HG03520 (cell line): ENCODE measurements around the gene RGS19.

Experiments used
- ATAC-seq: cut with Tn5 transposase; IDR thresholded peaks from one replicate; pipeline ENCODE4 v1.9.1; 2021; ENCODE audit warnings: mild to moderate bottlenecking, moderate library complexity; ENCODE audit not compliant: unreplicated experiment

RGS19 gene

DNA sequence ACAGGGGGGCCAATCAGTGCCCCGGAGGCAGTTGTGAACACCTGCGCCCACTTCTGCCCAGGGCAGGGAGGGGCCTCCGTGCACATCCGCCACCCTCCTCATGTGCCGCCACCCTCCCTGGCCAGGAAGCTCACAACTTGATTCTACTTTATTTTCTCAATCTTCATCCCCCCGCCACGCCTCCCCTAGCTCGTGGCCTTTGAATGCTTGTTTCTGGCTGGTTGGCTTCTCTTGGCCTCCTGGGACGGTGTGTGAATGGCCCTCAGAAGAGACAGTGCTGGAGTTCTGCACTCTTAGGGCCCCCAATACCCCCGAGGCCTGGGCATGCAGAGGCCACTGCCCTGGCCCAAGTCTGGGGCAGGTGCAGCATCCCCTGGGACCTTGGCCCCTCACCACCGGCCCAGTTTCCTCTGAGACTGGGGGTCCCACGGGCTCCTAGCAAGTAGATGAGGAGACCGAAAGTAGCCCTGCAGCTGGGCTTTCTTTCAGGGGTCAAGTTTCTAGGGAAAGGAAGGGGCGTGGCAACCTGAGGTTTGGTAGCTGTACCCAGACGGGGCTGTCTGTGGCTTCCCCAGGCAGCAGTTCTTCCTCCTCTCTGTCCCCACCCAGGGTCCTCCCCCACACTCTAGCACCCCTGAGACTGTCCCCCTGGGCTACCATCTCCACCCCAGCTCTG lies 1.3 kb downstream of the RGS19 start:
- no peak for ATAC-seq

DNA sequence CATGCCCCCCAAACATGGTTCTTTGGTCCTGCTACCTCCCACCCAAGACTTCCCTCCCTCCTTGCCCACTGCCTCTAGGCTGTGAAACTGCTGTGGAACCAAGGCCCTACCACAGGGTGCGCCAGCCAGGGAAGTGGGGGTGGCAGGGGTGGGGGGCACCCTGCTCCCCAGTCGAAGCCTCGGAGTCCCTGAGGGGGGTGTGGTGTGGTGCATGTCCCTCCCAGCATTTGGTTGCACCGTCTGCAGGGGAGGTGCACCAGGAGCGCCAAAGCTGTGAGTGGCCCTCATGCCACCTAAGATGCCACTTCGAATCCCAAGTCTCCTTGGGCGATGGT lies 1.8 kb downstream of the RGS19 start:
- ATAC-seq, result no peak

DNA sequence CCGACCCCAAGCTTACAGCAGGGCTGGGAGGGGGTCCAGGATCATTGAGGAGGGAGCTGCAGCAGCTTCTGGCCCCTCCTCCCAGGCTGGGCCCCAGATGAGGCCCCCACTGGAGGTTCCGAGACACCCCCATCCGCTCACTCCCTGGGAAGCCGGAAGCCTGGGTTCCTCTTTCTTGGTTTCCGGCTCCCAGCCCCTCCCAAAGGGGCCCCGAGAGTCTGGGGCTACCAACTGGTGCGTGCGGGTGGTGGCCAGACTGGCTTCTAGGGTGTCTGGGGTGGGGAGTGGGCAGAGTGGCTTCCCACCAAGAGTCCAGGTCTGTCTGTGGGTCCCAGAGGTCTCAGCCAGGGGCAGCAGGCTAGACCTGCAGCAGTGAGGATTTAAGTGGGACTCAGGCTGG lies 2.2 kb downstream of the RGS19 start:
- no peak for ATAC-seq

GRCh38 chr20:64076061-64076997 lies 3.0 kb downstream of the RGS19 start:
- ATAC-seq, result no peak

GRCh38 chr20:64075556-64075955 lies 3.8 kb downstream of the RGS19 start:
- no peak for ATAC-seq

DNA sequence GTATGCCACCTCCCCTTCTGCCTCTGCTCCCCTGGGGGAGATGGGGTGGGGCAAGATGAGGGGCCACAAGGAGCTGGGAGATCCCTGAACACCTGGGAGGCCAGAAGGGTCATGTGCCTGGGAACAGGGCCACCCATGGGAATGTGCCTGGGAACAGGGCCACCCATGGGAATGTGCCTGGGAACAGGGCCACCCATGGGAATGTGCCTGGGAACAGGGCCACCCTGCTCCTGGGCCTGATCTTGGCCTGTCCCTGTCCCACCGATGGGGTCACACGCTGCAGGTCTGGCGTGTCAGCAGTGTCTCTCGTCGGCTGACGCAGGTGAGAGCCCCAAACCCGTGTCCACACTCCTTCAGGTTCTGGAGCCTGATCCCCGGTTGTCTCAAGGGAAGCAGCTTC lies 4.4 kb downstream of the RGS19 start:
- no peak for ATAC-seq

GRCh38 chr20:64074184-64074789 lies 5.0 kb downstream of the RGS19 start:
- no peak for ATAC-seq

GRCh38 chr20:64073476-64074183 lies 5.7 kb downstream of the RGS19 start:
- ATAC-seq, result no peak

DNA sequence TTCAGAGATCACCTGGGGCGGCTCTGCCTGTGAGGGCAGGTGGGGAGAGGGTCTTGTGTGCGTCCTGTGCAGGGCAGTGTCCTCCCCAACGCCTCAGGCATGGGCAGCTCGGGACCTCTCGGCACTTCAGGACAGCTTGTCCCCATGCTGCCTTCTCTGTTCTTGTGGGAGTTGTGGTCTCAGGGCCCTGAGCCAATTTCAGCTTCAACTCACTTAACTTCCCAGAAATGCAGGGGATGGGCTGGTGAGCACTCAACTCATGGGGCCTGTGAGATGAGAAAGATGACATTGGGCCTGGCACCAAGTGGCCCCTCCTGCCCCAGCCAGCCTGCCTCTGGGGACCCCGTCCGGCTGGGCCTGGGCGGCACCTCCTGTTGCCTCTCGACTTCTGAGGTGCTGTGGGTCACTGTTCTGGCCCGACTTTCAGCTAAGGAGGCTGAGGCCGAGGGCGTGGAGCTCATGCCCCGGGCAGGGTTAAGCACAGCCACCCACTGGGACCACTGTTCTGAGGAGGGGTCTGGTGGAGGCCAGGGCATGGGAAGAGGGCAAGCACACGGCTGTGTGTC lies 6.7 kb downstream of the RGS19 start:
- ATAC-seq, result no peak

DNA sequence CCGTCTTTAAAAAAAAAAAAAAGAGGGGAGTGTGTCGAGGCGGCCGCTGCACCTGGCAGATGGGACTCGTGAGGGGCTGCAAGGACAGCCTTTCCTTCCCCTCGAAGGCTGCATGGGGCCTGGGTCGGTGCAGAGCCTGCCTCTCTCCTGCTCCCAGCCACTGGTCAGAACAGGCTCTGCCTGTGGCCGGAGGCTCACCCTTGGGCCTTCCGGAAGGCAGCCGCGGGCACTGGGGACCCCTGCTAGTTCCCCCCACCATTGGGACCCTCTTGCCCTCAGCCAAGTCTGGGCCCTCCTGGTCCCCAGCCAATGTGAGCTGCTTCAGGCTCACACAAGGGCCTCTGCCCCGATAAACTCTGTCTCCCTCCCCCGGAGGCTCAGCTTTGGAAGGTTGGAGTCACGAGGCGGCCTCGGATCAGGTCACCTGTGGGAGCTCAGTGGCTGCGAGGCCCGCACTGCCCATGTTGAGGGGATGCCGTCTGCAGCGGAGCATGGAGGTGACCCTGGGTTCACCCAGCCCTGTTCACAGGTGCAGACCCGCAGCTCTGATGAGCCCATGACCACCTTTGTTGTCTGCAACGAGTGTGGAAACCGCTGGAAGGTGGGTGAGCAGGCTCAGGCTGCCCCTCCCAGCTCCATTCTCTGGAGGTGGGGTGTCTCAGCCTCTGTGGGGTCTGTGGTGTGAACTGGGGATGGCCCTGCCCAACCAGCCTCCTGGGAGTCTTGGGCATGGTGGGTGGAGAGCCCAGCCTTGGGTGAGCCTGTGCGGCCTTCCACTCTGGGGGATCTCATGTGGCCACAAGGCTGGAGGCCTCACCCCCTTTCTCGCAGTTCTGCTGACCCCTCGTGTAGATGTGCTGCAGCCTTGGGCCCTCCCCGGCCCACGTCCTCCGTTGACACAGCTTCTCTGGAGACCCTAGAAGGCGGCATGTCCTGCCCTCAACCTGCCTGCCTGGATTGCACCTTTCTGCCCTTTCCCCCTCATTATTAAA lies 7.7 kb downstream of the RGS19 start:
- ATAC-seq, result no peak

GRCh38 chr20:64070244-64070993 lies 8.9 kb downstream of the RGS19 start:
- ATAC-seq, result no peak

DNA sequence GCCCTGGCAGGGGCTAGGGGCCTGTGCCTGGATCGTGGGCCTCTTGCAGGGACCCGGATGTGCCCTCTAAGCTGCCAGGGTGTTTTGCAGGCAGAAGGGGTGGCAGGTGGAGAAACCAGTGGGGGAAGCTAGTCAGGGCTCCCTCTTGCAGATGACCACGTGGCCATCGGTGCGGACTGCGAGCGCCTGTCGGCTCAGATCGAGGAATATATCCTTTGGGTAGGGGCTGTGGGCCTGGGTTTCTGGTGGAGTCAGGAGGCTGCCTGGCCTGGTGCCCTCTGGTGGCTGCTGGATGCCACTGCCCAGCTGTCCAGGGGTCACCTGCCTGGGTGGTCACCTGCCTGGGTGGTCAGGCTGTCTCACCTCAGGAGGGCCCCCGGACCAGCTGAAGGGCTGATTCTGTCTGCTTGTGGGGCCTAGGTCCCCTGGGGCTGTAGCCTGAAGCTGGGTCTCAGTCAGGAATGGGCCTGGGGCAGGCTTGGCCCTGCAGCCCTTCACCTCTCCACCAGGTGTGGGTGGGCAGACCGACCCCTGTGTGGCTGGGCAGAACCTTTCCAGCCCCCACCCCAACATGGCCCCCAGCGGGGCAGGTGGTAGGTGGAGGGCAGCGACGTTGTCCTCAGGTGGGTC lies 9.6 kb downstream of the RGS19 start:
- ATAC-seq, result no peak

DNA sequence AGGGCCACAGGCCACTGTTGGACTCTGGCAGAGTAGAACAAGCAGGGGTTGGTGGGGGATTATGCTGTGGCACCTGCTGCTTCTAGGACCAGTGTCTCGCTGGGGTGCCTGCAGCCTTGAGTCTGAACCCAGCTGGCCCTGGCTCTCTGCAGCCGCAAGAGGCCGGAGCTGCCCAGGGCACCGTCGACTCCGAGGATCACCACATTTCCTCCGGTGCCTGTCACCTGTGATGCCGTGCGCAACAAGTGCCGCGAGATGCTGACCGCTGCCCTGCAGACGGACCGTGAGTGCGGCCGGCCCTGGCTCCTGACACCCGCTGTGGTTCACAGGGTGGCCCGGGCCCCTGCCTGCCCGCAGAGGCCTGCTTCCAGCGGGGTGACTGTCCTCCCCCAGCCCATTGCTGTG lies 10.1 kb downstream of the RGS19 start:
- ATAC-seq, result no peak

DNA sequence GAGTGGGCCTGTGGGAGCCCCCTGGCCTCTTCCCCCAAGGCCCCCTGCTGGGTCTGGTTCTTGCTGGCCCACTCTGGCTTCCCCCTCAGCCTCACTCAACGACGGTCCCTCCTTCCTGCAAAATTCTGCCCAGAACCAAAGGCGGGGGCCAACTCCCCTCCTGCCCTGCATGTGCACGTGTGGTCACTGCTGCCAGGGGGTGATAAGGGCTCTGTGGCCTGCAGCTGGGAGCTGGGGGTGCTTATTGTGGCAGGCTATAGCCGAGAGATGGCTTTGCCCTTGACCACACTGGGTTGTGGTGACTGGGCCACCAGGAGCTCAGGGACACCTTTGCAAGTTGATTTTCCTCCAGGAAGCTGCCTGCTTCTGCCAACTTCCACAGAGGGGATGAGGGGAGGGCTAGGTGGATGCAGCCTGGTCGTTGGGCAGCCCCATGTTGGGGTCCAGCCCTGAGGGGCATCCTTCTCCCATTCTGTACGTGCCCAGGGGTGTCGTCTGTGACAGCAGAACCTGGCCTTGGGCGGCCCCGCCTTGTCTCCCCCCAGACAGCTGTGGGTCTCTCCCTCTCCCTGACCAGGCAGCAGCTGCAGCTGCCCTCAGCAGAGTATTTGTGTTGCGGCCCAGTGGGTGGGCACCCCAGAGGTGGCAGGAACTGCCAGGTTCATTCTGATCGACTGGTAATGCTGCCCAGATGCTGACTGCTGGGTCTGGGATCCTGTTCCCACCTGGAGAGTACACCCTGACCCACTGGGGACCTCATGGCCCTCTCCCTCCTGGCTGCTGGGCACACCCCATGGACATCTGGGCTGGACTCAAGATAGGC lies 10.7 kb downstream of the RGS19 start:
- ATAC-seq, result no peak

DNA sequence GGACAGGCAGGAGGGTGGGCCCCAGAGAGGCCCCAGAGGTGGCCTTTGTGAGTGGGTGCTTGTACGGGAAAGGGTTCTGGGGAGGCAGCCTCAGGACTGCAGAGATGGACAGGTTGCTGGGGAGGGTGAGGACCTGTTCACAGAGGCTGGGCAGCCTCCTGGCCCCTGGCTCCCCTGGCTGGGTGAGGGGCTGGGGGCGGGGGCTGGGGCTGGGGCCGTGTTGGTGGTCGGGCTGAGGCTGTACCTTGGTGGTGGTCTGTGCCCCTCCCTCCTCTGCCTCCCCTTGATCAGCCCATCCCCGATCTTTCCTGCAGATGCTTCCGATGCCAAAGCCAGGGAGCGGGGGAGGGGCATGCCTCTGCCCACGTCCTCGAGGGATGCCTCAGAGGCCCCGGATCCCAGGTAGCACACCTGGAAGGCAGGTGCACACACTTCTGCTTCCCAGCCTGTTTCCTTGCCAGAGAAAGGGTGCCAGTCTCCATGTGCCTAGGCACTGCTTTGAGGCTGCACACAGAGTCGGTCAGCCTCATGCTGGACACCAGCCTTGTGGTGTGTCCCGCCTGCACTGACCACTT lies 11.5 kb downstream of the RGS19 start:
- no peak for ATAC-seq

- no peak for ATAC-seq
These were observed 12.2 kb downstream of the RGS19 start for GRCh38 chr20:64067005-64067632.

- ATAC-seq, result no peak
These were observed 13.4 kb downstream of the RGS19 start for GRCh38 chr20:64065974-64066343.
